Esophagus squamous epithelium (tissue), 5 donors: Measurements from ENCODE around the gene AUTS2. TPM values are rescaled to one million over a fixed set of nuclear protein-coding genes. Genes with fewer than 3 reads are reported as not detected.

Experiments
- DNase-seq: peaks from one replicate; lab custom pipeline; 2025; lab: John Stamatoyannopoulos, UW
- H3K27ac ChIP-seq, 4 donors: fragments of 200-600 bp; sonication (generic); one replicate each; pipeline ENCODE4 v1.5.1; 2016 to 2019; ENCODE audit warnings: mild to moderate bottlenecking in 1 of 4
- H3K27me3 ChIP-seq, 4 donors: fragments of 200-600 bp; sonication (generic); 1 replicate in 3 of 4; 2 replicates in 1 of 4; pipeline versions ENCODE4 v1.5.1 to v1.6.0; 2017 to 2021; ENCODE audit warnings: antibody characterized with exemption in 1 of 4
- H3K36me3 ChIP-seq, 3 donors: fragments of 200-600 bp; sonication (generic); one replicate each; pipeline ENCODE4 v1.5.1; 2016 to 2019
- H3K4me1 ChIP-seq, 3 donors: fragments of 200-600 bp; sonication (generic); one replicate each; pipeline ENCODE4 v1.5.1; 2017 to 2019
- H3K4me3 ChIP-seq, 4 donors: fragments of 200-600 bp; sonication (generic); 1 replicate in 3 of 4; 2 replicates in 1 of 4; pipeline ENCODE4 v1.5.1; 2016 to 2019; ENCODE audit warnings: mild to moderate bottlenecking in 2 of 4, moderate library complexity in 1 of 4
- H3K9me3 ChIP-seq, 3 donors: fragments of 200-600 bp; sonication (generic); one replicate each; pipeline ENCODE4 v1.5.1; 2016 to 2019
- POLR2A ChIP-seq, 4 donors: fragments of 450-650 bp; IDR thresholded peaks; one replicate each; pipeline ENCODE4 v1.6.1; 2017; ENCODE audit warnings: antibody characterized with exemption in 4 of 4, mild to moderate bottlenecking in 4 of 4, moderate library complexity in 3 of 4
- WGBS, 2 donors: methylation state at CpG; one replicate each; pipeline ENCODE4 v1.1.5; 2018; 5-methylcytosine and 5-hydroxymethylcytosine counted together
- intact Hi-C: fragments of 100-400 bp; cut with DNase I; formaldehyde crosslinking; loops from one replicate; pipeline ENCODE4 v1.15.0; 2022
- total RNA-seq, 4 donors: library from RNA; depleted of rRNA; stranded (reverse); fragments of >200 nt; gene quantifications; one replicate each; pipeline ENCODE4 v1.1.0, GENCODE V29; 2016
- TF ChIP-seq, protein P1 (sequence below), 6 experiments: fragments of 450-650 bp in 4 of 6; fragments of 200-600 bp in 2 of 6; sonication (generic) in 2 of 6; IDR thresholded peaks; one replicate each; pipeline ENCODE4 v1.5.1; 2016 to 2019; ENCODE audit warnings: antibody characterized with exemption in 6 of 6, mild to moderate bottlenecking in 4 of 6, moderate library complexity in 4 of 6
- donor health status: DM: yes; HTN: yes; CAD: no.

Gene AUTS2
- total RNA-seq, 4 donors from 2014 or later = 9.5 to 36.2 (median 23.0) TPM

DNA sequence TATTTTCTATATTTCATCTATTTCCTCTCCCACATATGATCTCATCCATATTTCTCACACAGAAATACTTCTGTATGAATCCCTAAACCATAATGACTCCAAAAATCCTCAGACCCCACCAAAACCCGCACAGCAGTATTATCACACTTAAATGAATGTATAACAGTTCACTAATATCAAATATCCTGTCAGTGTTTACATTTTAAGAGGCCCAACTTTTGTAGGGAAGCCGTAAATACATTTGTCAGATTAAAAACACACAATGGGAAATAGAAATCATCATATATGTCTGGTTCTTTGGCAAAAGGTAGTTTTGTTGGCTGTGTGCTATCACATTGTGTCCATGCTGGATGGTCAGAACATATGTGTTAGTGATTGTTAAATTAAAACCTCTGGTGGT lies 4.2 kb downstream of the AUTS2 start:
- intact Hi-C loops = no loop called here
- H3K27me3 ChIP-seq = peaks cover 0 to 39% (median 0%) of the 10 kb centered on the region in 4 donors
- no peak for DNase-seq
- peaks cover 14 to 45% (median 22%) of the 10 kb centered on the region in 3 donors for H3K4me1 ChIP-seq
- no peak overlapping the region for H3K4me3 ChIP-seq
- 87% methylated on average over 2 of the region's 2 CpGs for WGBS, 2 donors
- H3K9me3 ChIP-seq = no peaks in the 10 kb centered on the region
- no peaks in the 10 kb centered on the region for H3K36me3 ChIP-seq
- H3K27ac ChIP-seq = no peak overlapping the region
- TF ChIP-seq, protein P1, sequence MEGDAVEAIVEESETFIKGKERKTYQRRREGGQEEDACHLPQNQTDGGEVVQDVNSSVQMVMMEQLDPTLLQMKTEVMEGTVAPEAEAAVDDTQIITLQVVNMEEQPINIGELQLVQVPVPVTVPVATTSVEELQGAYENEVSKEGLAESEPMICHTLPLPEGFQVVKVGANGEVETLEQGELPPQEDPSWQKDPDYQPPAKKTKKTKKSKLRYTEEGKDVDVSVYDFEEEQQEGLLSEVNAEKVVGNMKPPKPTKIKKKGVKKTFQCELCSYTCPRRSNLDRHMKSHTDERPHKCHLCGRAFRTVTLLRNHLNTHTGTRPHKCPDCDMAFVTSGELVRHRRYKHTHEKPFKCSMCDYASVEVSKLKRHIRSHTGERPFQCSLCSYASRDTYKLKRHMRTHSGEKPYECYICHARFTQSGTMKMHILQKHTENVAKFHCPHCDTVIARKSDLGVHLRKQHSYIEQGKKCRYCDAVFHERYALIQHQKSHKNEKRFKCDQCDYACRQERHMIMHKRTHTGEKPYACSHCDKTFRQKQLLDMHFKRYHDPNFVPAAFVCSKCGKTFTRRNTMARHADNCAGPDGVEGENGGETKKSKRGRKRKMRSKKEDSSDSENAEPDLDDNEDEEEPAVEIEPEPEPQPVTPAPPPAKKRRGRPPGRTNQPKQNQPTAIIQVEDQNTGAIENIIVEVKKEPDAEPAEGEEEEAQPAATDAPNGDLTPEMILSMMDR (IDR thresholded peaks at IDR 0.05) = no peak
- TF ChIP-seq POLR2A (IDR thresholded peaks at IDR 0.05) = no peak

DNA sequence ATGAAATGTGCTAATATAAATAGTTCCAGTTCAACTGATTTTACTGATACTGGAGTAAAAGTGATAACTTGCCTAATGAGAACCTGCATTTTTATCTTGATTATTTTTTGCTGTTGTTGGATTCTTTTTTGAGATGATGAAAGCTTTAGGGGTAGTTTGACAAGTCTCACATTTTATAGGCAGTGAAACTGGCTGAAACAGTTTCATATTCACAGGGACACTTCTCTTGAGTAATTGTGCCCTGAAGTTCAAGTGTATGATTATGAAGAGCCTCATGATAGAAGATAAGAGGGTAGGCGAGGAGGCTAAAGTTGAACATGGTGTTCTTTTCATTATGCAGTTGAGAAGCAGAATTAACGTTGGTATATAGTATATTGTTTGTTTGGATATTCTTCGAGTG lies 5.1 kb downstream of the AUTS2 start:
- WGBS, 2 donors = 73 to 78% methylated on average over 3 of the region's 3 CpGs
- Histone ChIP-seq H3K27ac (no peak overlapping the region), H3K4me3 (no peak overlapping the region), H3K27me3 (peaks cover 0 to 31% (median 0%) of the 10 kb centered on the region in 4 donors), H3K9me3 (no peaks in the 10 kb centered on the region), H3K36me3 (no peaks in the 10 kb centered on the region), H3K4me1 (peaks cover 13 to 41% (median 17%) of the 10 kb centered on the region in 3 donors)
- TF ChIP-seq, protein P1 (IDR thresholded peaks at IDR 0.05) = no peak
- no peak for TF ChIP-seq POLR2A (IDR thresholded peaks at IDR 0.05)
- intact Hi-C loops = no loop called here
- DNase-seq = no peak

DNA sequence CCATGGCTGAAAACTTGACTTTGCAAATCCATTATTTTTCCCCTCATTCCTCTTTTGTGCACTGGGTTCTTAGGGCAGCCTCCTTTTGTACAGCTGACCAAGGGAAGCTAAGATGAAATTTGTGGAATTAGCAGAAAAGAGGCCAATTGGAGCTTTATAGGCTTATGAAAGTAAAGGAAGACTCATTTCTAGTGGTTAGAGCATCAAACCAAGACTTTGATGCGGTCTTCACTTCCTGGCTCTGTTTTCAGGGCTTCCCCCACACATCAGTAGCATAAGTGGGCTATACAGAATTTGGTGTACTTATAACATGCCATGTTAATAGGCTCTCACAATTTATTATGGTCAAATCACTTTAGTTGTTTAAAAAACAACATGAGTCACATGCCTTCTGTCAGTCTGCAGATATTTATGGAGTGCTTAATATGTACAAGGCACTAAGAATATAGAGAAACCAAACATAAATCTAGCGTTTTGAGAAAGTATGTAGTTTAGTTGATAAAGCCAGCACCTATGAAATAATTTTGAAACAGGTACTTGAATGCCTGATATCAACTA lies 5.7 kb downstream of the AUTS2 start:
- 67 to 74% methylated on average over 2 of the region's 2 CpGs for WGBS, 2 donors
- Histone ChIP-seq H3K27me3 (peaks cover 0 to 24% (median 0%) of the 10 kb centered on the region in 4 donors), H3K27ac (no peak overlapping the region), H3K36me3 (no peaks in the 10 kb centered on the region), H3K4me3 (no peak overlapping the region), H3K4me1 (peaks cover 10 to 35% (median 13%) of the 10 kb centered on the region in 3 donors), H3K9me3 (no peaks in the 10 kb centered on the region)
- DNase-seq = no peak
- no peak for TF ChIP-seq POLR2A (IDR thresholded peaks at IDR 0.05)
- TF ChIP-seq, protein P1 (IDR thresholded peaks at IDR 0.05) = no peak
- intact Hi-C loops = no loop called here

DNA sequence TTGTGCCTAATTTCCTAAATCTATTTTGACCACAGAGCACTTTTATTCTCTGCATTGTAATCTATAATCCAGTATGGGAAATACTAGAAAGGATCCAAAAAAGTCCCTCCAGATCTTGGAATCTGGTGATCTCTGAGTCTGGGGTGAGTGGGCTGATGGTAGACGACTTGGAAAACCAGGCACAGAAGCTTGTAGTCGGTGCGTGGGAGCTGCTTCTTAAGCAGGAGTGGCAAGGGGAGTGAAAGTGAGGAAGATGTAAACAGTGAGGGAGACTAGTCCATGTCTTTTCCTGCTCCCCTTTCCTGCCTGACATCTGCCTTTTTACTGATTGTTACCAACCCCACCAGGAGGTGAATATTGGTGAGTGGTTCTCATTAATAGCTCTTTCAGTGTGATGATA lies 6.8 kb downstream of the AUTS2 start:
- Histone ChIP-seq H3K27ac (no peak overlapping the region), H3K27me3 (peaks cover 0 to 14% (median 0%) of the 10 kb centered on the region in 4 donors), H3K36me3 (no peaks in the 10 kb centered on the region), H3K9me3 (no peaks in the 10 kb centered on the region), H3K4me1 (peaks cover 6 to 30% (median 8%) of the 10 kb centered on the region in 3 donors), H3K4me3 (no peak overlapping the region)
- TF ChIP-seq, protein P1 (IDR thresholded peaks at IDR 0.05) = no peak
- no peak for TF ChIP-seq POLR2A (IDR thresholded peaks at IDR 0.05)
- 71 to 91% methylated on average over 3 of the region's 3 CpGs for WGBS, 2 donors
- intact Hi-C loops = no loop called here
- DNase-seq = no peak

DNA sequence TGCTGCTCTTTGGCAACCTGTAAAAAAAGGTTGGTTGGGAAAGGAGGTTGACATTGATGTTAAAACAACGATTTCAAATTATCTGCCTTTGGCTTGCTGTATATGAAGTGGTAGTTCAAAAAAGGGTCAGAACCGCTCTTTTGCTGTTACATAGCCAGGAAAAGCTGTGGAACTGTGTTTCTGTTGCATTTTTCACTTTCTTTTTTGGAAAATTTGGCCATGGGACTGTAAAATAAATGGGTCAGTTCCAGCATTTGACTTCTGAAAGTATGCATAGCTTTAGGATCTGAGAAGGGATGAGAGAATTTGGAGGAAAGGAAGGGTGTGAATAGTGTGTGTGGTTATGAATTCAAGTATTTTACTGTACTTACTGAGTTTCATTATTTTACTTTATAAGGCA lies 7.3 kb downstream of the AUTS2 start:
- H3K4me1 ChIP-seq = peaks cover 8 to 30% (median 13%) of the 10 kb centered on the region in 3 donors

More for the DNA sequence above, 7.3 kb downstream of the AUTS2 start:
- Histone ChIP-seq H3K27me3 (peaks cover 0 to 9% (median 0%) of the 10 kb centered on the region in 4 donors), H3K9me3 (no peaks in the 10 kb centered on the region), H3K4me3 (no peak overlapping the region), H3K36me3 (no peaks in the 10 kb centered on the region), H3K27ac (no peak overlapping the region)
- no peak for DNase-seq
- WGBS, 2 donors = 22 to 35% methylated on average over 2 of the region's 2 CpGs
- TF ChIP-seq POLR2A (IDR thresholded peaks at IDR 0.05) = no peak
- TF ChIP-seq, protein P1 (IDR thresholded peaks at IDR 0.05) = no peak
- intact Hi-C loops = no loop called here
